Measurements from ENCODE around the gene SLC49A3. TPM values are rescaled to one million over a fixed set of nuclear protein-coding genes. Genes with fewer than 3 reads are reported as not detected.

Gene SLC49A3
- total and polyA plus RNA-seq, 2 of the 13 experiments (the other 11 are each of a cell fraction or from before 2014, with no cell fraction given), result 0.07 to 0.17 TPM

GRCh38 chr4:658681-659667 lies 30.0 kb downstream of the SLC49A3 start (continued):
- TF ChIP-seq U2AF2 (IDR thresholded peaks at IDR 0.05; ENCODE audit: low read depth, low read length) (no peak), ZNF513 (CRISPR knock-in tag; conservative IDR thresholded peaks at IDR 0.05) (no peak), ZMAT3 (CRISPR knock-in tag; conservative IDR thresholded peaks at IDR 0.05) (no peak; the same call in 1 of the 2 replicates), SMAD3 (CRISPR knock-in tag; IDR thresholded peaks at IDR 0.05) (no peak), DNMT3B (CRISPR knock-in tag; conservative IDR thresholded peaks at IDR 0.05) (no peak), MATR3 (CRISPR knock-in tag; IDR thresholded peaks at IDR 0.05) (no peak), ZNF33B (CRISPR knock-in tag; IDR thresholded peaks at IDR 0.05) (no peak), HOXA3 (CRISPR knock-in tag; IDR thresholded peaks at IDR 0.05) (peak; percentile 50; the same call in 1 of the 2 replicates), CERS6 (CRISPR knock-in tag; IDR thresholded peaks at IDR 0.05) (no peak), SSRP1 (CRISPR knock-in tag; IDR thresholded peaks at IDR 0.05) (0 out of 2 replicates have a peak, but pooled peaks have one; percentile 60), CEBPZ (IDR thresholded peaks at IDR 0.05; ENCODE audit: low read length) (no peak), HDAC2 (CRISPR knock-in tag; IDR thresholded peaks at IDR 0.05) (peak; percentile 70), HNF4A (CRISPR knock-in tag; IDR thresholded peaks at IDR 0.05) (peak; percentile 60), ZNF720 (CRISPR knock-in tag; IDR thresholded peaks at IDR 0.05) (no peak), ATF7-NPFF (CRISPR knock-in tag; IDR thresholded peaks at IDR 0.05; ENCODE audit: low read depth) (no peak), HNRNPH1 (optimal IDR thresholded peaks at IDR 0.05; ENCODE audit: low read depth, low read length) (peak; percentile 49), GATA4 (IDR thresholded peaks at IDR 0.05; ENCODE audit: borderline replicate concordance, low read depth) (no peak), ZNF280B (CRISPR knock-in tag; IDR thresholded peaks at IDR 0.05; ENCODE audit: borderline replicate concordance) (no peak), ZNF883 (CRISPR knock-in tag; IDR thresholded peaks at IDR 0.05; ENCODE audit: not compliant biosample characterization) (no peak), SRSF4 (IDR thresholded peaks at IDR 0.05; ENCODE audit: low read depth, low read length, poor library complexity, severe bottlenecking) (no peak), THAP7 (CRISPR knock-in tag; IDR thresholded peaks at IDR 0.05) (peak; percentile 65; the same call in 1 of the 2 replicates)
